ENCODE results near the gene SPATA17. TPM values are rescaled to one million over a fixed set of nuclear protein-coding genes. Genes with fewer than 3 reads are reported as not detected.
"Not testable (repeated sequence)": the region's sequence is repeated elsewhere in the genome, so short reads cannot be mapped to it uniquely, and the experiment has no call there.

SPATA17 gene
- total RNA-seq, 1 donor from 2014 or later, result 0.63 TPM

DNA sequence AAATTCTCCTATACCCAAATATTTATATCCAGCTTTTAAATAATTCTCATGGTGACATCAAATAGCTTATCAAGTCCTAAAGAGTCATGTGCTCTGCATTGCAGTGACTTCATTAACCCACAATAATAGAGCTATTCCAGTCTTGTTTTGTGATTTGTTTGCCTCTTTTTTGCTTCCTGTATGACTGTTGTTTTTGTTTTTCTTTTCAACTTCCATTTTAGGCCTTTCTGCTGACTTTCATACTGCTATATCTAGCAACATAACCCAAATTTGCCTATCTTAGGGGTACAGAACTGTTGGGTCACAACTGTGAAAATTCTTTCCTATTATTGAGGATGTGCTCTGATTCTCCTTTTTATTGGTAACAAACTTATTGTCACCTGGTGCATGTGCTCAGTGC is 30.3 kb downstream of the SPATA17 start:
- no peaks in the 10 kb centered on the region for H3K27me3 ChIP-seq (ENCODE audit: control insufficient read depth, insufficient read depth, low read length)
- TF ChIP-seq, protein P1, sequence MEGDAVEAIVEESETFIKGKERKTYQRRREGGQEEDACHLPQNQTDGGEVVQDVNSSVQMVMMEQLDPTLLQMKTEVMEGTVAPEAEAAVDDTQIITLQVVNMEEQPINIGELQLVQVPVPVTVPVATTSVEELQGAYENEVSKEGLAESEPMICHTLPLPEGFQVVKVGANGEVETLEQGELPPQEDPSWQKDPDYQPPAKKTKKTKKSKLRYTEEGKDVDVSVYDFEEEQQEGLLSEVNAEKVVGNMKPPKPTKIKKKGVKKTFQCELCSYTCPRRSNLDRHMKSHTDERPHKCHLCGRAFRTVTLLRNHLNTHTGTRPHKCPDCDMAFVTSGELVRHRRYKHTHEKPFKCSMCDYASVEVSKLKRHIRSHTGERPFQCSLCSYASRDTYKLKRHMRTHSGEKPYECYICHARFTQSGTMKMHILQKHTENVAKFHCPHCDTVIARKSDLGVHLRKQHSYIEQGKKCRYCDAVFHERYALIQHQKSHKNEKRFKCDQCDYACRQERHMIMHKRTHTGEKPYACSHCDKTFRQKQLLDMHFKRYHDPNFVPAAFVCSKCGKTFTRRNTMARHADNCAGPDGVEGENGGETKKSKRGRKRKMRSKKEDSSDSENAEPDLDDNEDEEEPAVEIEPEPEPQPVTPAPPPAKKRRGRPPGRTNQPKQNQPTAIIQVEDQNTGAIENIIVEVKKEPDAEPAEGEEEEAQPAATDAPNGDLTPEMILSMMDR (IDR thresholded peaks at IDR 0.05; ENCODE audit: insufficient read depth, low read length, poor library complexity, severe bottlenecking), result no peak
- H3K36me3 ChIP-seq (ENCODE audit: control insufficient read depth, insufficient read depth, low read length), result no peaks in the 10 kb centered on the region
- DNase-seq (ENCODE audit: low read depth), result no peak
- no peak overlapping the region for H3K4me3 ChIP-seq (ENCODE audit: low read depth, low read length)

DNA sequence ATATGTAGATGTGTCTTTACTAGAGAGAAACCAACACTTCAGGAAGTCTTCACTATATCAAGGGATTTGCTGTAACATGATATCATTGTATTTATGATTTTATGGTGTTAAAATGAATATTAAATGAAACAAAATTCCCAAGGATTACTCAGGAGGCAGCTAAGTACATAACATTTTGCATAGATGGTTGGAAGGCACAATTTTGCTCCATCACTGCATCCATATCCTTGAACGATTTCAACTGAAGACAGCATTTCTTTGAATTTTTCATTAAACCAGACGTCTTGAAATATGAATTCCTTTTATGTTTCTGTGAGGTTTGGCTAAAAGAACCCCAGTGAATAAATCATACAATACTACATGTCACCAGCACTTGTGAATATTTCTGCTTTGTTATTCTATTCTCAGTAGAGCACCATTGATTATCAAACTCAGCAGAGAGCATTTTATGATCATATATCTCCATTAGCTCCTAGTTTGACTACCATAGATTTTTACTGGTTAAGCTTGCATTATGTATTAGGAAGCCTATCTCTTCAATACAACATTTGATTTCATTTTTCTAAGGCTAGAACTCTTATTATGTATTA is 37.3 kb downstream of the SPATA17 start:
- no peak for DNase-seq (ENCODE audit: low read depth)
- Histone ChIP-seq H3K27me3 (ENCODE audit: control insufficient read depth, insufficient read depth, low read length) (no peaks in the 10 kb centered on the region), H3K4me3 (ENCODE audit: low read depth, low read length) (no peak overlapping the region), H3K36me3 (ENCODE audit: control insufficient read depth, insufficient read depth, low read length) (no peaks in the 10 kb centered on the region)
- TF ChIP-seq, protein P1 (IDR thresholded peaks at IDR 0.05; ENCODE audit: insufficient read depth, low read length, poor library complexity, severe bottlenecking), result no peak

DNA sequence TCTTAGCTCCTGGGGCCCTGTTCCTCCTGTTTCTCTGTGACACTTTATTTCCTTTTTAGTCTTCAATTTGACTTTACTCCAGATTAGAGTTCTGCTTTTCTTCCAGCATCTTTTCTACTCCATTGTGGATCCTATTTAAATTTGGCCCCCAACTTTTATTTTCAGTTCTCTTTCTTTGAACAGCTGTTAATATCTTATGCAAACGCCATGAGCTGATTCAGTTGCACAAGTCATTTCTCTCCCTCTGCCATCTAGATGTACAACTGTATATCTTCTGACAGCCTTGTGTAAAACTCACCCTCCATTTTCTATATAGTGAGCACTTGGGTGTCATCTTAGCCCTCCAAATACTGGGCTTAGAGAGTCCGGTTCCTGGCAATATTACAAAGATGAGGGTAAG is 42.2 kb downstream of the SPATA17 start:
- DNase-seq (ENCODE audit: low read depth), result no peak
- Histone ChIP-seq H3K4me3 (ENCODE audit: low read depth, low read length) (no peak overlapping the region), H3K27me3 (ENCODE audit: control insufficient read depth, insufficient read depth, low read length) (no peaks in the 10 kb centered on the region), H3K36me3 (ENCODE audit: control insufficient read depth, insufficient read depth, low read length) (no peaks in the 10 kb centered on the region)
- TF ChIP-seq, protein P1 (IDR thresholded peaks at IDR 0.05; ENCODE audit: insufficient read depth, low read length, poor library complexity, severe bottlenecking), result no peak

DNA sequence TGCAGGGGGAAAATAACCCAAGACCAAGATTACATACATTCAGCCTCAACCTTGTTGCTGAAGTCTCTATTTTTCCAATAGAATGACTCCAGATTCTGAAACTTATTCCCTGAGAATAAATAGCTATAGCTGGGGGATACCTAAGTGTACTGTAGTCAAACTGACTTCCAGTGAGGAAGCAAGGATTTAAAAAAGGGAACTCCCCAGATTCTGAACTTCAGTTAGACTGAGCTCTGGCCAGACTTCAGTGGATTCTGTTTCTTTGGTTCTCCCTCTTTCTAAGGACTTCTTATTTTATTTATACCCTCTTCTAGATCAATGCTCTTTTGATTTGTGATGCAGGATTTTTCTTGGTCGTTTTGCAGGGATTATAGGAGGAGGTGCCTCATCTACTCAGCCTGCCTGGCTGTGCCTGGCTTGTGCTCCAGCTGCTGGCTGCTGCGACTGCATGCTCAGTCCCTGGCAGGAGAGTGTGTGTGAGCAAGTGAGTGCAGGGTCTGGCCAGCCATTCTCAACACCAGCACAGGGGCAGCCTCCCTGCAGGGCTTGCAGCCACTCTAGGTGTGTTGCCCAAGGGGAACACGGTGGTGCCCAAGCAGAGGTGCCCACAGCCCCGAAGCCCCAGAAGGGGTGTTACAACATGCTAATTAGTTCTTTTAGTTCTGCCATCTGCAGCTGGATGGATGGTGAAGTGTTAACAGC is 43.0 kb downstream of the SPATA17 start:
- H3K36me3 ChIP-seq (ENCODE audit: control insufficient read depth, insufficient read depth, low read length), result no peaks in the 10 kb centered on the region
- DNase-seq (ENCODE audit: low read depth), result no peak
- TF ChIP-seq, protein P1 (IDR thresholded peaks at IDR 0.05; ENCODE audit: insufficient read depth, low read length, poor library complexity, severe bottlenecking), result no peak
- H3K27me3 ChIP-seq (ENCODE audit: control insufficient read depth, insufficient read depth, low read length), result no peaks in the 10 kb centered on the region
- no peak overlapping the region for H3K4me3 ChIP-seq (ENCODE audit: low read depth, low read length)

DNA sequence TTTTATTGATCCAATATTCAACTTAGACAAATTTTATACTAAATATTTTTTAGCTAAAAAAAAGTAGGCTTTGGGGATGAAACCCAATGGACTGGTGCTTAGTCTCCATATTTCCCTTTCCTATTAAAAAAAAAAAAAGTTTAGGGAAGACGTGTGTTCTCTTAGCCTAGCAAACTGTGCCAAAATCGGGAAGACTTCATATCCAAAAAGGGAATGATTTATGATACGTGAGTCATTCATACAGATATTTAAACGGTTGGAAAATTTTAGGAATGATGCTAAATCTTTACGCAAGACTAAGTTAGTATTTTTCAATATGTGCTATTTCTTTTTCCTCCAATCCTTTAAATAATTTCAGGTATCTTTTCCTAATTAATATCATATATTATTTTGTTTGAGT is 50.7 kb downstream of the SPATA17 start:
- no peak overlapping the region for H3K4me3 ChIP-seq (ENCODE audit: low read depth, low read length)
- H3K36me3 ChIP-seq (ENCODE audit: control insufficient read depth, insufficient read depth, low read length), result no peaks in the 10 kb centered on the region
- no peaks in the 10 kb centered on the region for H3K27me3 ChIP-seq (ENCODE audit: control insufficient read depth, insufficient read depth, low read length)
- TF ChIP-seq, protein P1 (IDR thresholded peaks at IDR 0.05; ENCODE audit: insufficient read depth, low read length, poor library complexity, severe bottlenecking), result no peak
- no peak for DNase-seq (ENCODE audit: low read depth)

DNA sequence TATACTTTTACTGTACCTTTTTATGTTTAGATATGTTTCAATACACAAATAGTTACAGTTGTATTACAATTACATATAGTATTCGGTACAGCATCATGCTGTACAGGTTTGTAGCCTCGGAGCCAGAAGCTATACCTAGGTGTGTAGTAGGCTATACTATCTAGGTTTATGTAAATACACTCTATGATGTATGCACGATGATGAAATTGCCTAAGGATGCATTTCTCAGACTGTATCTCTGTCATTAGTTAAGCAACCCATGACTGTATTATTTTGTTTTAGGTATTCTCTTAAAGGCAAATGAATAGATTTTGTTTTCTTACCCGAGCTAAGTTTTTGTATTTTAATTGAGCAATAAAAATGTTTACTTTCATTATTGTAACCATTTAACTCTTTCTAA is 56.4 kb downstream of the SPATA17 start:
- no peak for DNase-seq (ENCODE audit: low read depth)
- TF ChIP-seq, protein P1 (IDR thresholded peaks at IDR 0.05; ENCODE audit: insufficient read depth, low read length, poor library complexity, severe bottlenecking), result no peak
- Histone ChIP-seq H3K4me3 (ENCODE audit: low read depth, low read length) (no peak overlapping the region), H3K36me3 (ENCODE audit: control insufficient read depth, insufficient read depth, low read length) (no peaks in the 10 kb centered on the region), H3K27me3 (ENCODE audit: control insufficient read depth, insufficient read depth, low read length) (no peaks in the 10 kb centered on the region)

DNA sequence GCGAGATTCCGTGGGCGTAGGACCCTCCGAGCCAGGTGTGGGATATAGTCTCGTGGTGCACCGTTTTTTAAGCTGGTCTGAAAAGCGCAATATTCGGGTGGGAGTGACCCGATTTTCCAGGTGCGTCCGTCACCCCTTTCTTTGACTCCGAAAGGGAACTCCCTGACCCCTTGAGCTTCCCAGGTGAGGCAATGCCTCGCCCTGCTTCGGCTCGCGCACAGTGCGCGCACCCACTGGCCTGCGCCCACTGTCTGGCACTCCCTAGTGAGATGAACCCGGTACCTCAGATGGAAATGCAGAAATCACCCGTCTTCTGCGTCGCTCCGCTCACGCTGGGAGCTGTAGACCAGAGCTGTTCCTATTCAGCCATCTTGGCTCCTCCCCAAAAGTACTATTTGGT is 65.0 kb downstream of the SPATA17 start:
- not testable (repeated sequence) for H3K4me3 ChIP-seq (ENCODE audit: low read depth, low read length); H3K27me3 ChIP-seq (ENCODE audit: control insufficient read depth, insufficient read depth, low read length); H3K36me3 ChIP-seq (ENCODE audit: control insufficient read depth, insufficient read depth, low read length); DNase-seq (ENCODE audit: low read depth)

Measured in kidney epithelial cell (primary cell).